LoVo (cell line): ENCODE measurements around the gene ARHGAP31.
"Not testable (repeated sequence)": the region's sequence is repeated elsewhere in the genome, so short reads cannot be mapped to it uniquely, and the experiment has no call there.

Source experiments
- DNase-seq: peaks from one replicate; pipeline ENCODE4 v3.0.0-alpha.2; 2016; ENCODE audit warnings: low spot score

The ARHGAP31 gene

GRCh38 chr3:119293871-119294695 lies at the start of gene ARHGAP31:
TSS of gene ARHGAP31 (plus strand) at chr3:119294383. CDS start at chr3:119294905, 522 bp downstream.
- peak; percentile 54 for DNase-seq

GRCh38 chr3:119245778-119246177 lies 48.4 kb upstream of the ARHGAP31 start:
- no peak for DNase-seq

- no peak for DNase-seq
These were observed 39.0 kb upstream of the ARHGAP31 start for GRCh38 chr3:119255214-119255613.

- DNase-seq, result no peak
These were observed 37.1 kb upstream of the ARHGAP31 start for GRCh38 chr3:119257111-119257510.

- DNase-seq, result peak; percentile 14
These were observed 36.4 kb upstream of the ARHGAP31 start for GRCh38 chr3:119257654-119258410.

GRCh38 chr3:119258915-119259314 lies 35.3 kb upstream of the ARHGAP31 start:
- DNase-seq, result no peak

- no peak for DNase-seq
These were observed 34.4 kb upstream of the ARHGAP31 start for GRCh38 chr3:119259821-119260220.

- no peak for DNase-seq
These were observed 33.1 kb upstream of the ARHGAP31 start for GRCh38 chr3:119261055-119261454.

- DNase-seq, result not testable (repeated sequence)
These were observed 24.0 kb upstream of the ARHGAP31 start for GRCh38 chr3:119270212-119270611.

GRCh38 chr3:119276680-119277079 lies 17.5 kb upstream of the ARHGAP31 start:
- DNase-seq, result no peak

- no peak for DNase-seq
These were observed 15.1 kb upstream of the ARHGAP31 start for GRCh38 chr3:119279101-119279554.

GRCh38 chr3:119279584-119280243 lies 14.5 kb upstream of the ARHGAP31 start:
- DNase-seq, result no peak

- DNase-seq, result no peak
These were observed 5.3 kb upstream of the ARHGAP31 start for GRCh38 chr3:119288669-119289403.

- no peak for DNase-seq
These were observed 4.8 kb upstream of the ARHGAP31 start for GRCh38 chr3:119289404-119289770.

GRCh38 chr3:119290613-119291012 lies 3.6 kb upstream of the ARHGAP31 start:
- DNase-seq, result no peak

- no peak for DNase-seq
These were observed 3.0 kb upstream of the ARHGAP31 start for GRCh38 chr3:119291062-119291700.

GRCh38 chr3:119292666-119293065 lies 1.5 kb upstream of the ARHGAP31 start:
- DNase-seq, result no peak

- no peak for DNase-seq
These were observed 895 bp upstream of the ARHGAP31 start for GRCh38 chr3:119293105-119293870.

GRCh38 chr3:119294696-119295671 lies 801 bp downstream of the ARHGAP31 start:
- no peak for DNase-seq
